AG09309 (cell line): ENCODE measurements around the gene PRKD2.

Source experiments
- DNase-seq: peaks from one replicate; pipeline ENCODE4 v3.0.0-alpha.2; 2010; ENCODE audit warnings: low read depth
- H3K4me3 ChIP-seq: 2 replicates; pipeline ENCODE4 v1.5.1; 2011; ENCODE audit warnings: mild to moderate bottlenecking, low read depth, low read length, moderate library complexity; ENCODE audit not compliant: control insufficient read depth
- TF ChIP-seq, protein P1 (sequence below): IDR thresholded peaks from 2 replicates; pipeline ENCODE4 v1.5.1; 2011; ENCODE audit warnings: mild to moderate bottlenecking, low read depth, low read length, inconsistent platforms; ENCODE audit not compliant: insufficient read depth, control insufficient read depth; ENCODE audit errors: missing control alignments

PRKD2 gene

DNA sequence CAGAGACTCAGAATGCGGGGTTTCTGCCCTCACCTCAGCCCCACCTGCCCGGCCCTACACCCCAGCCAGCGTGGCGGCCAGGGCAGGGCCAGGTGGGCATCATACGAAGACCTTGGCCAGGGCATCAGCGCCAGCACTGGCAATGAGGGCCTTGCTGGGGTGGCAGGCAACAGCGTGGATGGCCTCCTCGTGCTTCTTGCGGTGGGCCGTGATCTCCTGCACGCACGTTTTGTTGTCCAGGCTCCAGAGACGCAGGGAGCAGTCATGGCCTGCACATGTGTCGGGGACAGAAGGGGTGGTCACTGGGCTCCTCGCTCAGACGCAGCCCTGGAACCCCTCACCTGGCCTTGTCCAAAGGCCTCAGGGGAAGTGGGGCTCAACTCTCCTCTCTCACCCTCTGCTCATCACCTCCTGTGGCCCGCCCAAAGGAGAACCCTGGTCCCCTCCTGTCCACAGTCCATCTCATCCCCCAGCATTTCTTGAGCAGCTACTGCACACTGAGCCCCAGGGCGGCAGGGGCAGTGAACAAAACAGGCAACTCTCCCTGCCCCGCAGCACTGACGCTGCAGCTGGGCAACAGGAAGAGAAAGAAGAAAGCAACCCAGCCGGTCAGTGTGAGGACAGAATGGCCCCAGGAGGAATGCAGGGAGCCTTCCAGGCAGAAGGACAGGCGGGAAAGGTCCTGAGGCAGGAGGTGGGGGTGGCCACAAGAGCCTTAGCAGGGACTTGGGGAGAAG, 3.8 kb upstream of the PRKD2 start:
- no peak overlapping the region for H3K4me3 ChIP-seq
- TF ChIP-seq, protein P1, sequence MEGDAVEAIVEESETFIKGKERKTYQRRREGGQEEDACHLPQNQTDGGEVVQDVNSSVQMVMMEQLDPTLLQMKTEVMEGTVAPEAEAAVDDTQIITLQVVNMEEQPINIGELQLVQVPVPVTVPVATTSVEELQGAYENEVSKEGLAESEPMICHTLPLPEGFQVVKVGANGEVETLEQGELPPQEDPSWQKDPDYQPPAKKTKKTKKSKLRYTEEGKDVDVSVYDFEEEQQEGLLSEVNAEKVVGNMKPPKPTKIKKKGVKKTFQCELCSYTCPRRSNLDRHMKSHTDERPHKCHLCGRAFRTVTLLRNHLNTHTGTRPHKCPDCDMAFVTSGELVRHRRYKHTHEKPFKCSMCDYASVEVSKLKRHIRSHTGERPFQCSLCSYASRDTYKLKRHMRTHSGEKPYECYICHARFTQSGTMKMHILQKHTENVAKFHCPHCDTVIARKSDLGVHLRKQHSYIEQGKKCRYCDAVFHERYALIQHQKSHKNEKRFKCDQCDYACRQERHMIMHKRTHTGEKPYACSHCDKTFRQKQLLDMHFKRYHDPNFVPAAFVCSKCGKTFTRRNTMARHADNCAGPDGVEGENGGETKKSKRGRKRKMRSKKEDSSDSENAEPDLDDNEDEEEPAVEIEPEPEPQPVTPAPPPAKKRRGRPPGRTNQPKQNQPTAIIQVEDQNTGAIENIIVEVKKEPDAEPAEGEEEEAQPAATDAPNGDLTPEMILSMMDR: no peak
- no peak for DNase-seq

DNA sequence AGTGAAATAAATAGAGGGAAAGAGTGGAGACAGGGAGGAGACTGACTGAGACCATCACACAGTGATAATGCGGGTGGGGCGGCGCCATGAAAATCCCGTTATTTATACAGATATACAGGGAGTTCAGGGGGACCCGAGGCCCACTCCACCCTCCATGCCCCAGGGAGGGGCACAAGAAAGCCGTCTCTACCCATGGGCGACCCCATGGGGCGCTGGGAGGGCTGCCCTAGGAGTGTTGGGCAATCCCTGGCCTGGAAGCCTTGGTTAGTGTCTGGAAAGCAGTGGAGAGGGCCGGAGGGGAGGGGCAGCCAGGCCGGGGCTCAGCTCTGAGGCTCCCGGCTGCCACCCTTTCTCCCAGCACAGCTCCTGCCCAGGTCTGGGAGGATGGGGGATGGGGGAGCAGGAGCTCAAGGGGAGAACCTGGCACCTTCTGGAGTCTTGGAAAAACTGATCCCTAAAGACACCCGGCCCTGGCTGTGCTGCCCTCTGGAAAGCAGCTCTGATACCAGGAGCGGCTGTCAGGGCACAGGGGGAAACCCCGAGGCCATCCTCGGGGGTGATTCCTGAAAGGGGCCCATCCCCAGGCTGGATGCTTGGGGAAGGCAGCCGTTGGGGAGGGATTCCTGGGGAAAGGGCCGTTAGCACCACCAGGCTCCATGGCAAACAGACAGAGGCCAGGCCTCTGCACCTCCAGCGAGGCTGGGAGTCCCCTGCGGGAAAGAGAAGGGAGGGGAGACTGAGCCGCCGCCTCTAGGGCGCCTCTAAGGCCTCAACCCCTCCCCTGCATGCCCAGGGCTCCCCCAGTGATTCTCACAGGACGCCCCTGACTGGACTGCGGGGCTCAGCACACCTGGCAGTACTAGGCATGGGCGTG, 3.0 kb upstream of the PRKD2 start:
- TF ChIP-seq, protein P1: no peak
- H3K4me3 ChIP-seq: no peak overlapping the region

DNA sequence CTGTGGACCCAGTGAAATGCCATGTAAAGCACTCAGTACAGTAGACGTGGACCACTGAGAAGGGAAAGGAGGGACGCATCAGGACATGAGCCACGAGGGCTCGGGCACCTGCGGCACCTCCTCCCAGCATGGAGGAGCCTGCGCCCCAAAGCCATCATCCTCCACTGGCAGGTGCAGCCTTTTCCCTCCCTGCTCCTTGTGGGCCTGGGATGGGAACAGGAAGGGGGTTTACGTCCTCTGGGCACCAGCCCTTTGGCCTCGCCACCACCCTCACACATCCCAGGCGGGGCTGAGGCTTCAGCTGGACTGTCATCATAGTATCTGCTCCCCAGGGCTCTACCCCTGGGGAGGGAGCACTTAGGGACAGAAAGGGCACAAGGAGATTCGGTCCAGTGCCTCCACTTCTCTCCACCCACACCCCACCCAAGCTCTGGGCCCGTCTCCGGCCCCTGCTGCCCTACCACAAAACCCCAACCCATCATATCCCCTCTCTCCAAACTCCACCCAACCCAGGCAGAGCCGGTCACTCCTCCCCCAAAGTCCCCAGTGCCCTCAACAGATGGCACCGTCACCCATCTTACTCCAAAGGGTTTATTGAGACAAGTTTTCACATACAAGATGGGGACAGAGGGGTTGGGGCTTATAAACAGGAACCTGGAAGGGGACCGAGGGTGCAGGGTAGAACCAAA, 2.2 kb upstream of the PRKD2 start:
- TF ChIP-seq, protein P1: no peak
- DNase-seq: no peak
- H3K4me3 ChIP-seq: no peak overlapping the region

More for the DNA sequence above, 3.0 kb upstream of the PRKD2 start:
- no peak for DNase-seq

DNA sequence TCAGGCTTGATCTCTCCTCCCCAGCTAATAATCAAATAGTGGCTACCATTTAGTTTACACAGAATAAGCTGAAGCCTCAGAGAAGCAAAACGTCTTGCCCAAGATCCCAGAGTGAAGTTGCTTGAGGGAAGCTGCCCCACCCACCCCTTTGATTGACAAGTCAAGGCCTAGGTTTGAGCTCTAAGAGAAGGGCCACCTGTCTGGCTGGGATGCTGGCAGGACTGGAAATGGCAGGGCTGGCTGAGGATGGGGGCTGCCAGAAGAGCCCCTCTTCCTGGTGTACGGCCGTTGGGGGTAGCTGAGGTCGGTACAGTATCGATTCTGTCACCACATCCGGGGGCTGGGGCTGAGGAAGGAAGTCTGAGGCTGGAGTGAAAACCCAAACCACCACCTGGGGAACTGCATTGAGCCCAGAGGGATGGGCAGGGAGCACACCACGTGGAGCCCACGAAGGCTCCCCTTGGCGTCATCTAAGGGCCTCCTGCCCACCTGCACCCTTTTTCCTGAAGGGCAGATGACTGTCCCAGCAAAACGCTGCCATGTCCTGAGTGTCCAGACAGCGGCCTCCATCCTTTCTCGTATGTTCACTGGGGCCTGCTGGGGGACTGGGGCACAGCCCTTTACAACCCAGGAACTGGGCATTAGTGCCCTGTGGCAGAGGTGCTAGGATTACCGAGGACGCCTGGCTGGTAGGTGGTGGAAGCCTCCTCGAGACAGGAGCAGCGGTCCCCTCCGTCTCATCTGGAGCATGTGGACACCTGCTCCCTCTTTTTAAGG, 1.4 kb upstream of the PRKD2 start:
- H3K4me3 ChIP-seq: no peak overlapping the region
- DNase-seq: no peak
- TF ChIP-seq, protein P1: no peak

DNA sequence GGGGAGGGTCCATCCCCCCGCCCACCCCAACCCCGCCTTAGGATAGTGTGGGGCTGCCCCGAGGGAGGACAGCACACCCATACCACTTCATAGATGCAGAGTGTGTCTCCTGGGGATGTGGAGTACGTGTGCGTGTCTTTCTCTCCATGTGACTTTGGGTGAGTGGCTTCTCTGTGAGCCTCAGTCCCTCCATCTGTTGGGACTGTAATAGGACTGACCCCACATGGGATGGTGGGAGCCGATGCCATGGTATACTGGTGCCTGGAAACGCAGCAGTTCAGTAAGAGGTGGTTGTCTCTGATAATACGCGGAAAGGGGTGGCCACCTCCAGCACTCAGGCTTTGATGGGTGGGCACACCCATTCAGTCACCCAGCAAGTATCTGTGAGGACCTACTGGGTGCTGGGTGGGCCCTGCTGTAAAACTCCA, 816 bp upstream of the PRKD2 start:
- peak overlapping the region; percentile 82 for H3K4me3 ChIP-seq
- TF ChIP-seq, protein P1: no peak
- DNase-seq: no peak

DNA sequence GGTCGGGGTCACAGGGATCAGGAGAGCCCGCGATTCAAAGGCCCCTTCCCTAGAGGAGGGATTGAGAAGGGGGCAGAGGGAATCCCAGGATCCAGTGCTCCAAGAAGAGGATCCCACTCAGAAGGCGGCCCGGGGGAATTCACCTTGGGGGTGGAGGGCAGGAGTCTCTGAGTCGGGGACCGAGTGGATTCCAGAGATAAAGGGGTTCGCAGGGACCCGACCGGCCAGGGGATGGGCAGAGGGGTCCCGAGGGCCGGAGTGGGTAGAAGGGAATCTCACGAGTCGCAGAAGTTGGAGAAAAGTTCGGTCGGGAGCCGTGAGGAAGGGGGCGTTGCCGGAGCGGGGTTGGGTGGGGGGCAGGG, 261 bp downstream of the PRKD2 start:
- DNase-seq: no peak
- TF ChIP-seq, protein P1: no peak
- H3K4me3 ChIP-seq: peak overlapping the region; percentile 82
